Heart left ventricle (tissue), 13 donors: ENCODE results near the gene CSNK1G1.

Source experiments
- CTCF ChIP-seq, 12 donors: fragments of 200-600 bp; sonication (generic) in 4 of 12; IDR thresholded peaks; one replicate each; pipeline versions ENCODE4 v1.5.0 to v1.8.0; 2018 to 2022; ENCODE audit warnings: antibody characterized with exemption in 12 of 12, mild to moderate bottlenecking in 5 of 12
- POLR2A ChIP-seq, 2 donors: fragments of 450-650 bp; IDR thresholded peaks; one replicate each; pipeline ENCODE4 v1.6.1; 2017; ENCODE audit warnings: antibody characterized with exemption in 2 of 2, mild to moderate bottlenecking in 2 of 2, moderate library complexity in 2 of 2
- donor health status: ischemic (EF 13 %, LVEDD 7.1; RV severe dilation, severe dysfunction).
- donor health status: DM: no; HTN: yes; CAD: no.
- donor health status: DM: no; HTN: no; CAD: no.
- donor health status: ischemic (EF 25% LVEDD 6.9; RV normal size, moderate dysfunction).
- donor health status: ischemic (EF 25% LVEDD 5.7; RV mildly dilated, moderate dysfunction).
- donor health status: ischemic (EF 35%, LVEDD 5.7; RV mildly dilated, moderate dysfunction).
- donor health status: nonischemic (EF 11% LVEDD 7.7; RV severe dilation, severe dysfunction).
- donor health status: DM: yes; HTN: yes; CAD: no.
- donor health status: PGD.
- donor health status: ischemic (EF 29% LVEDD 5.4; RV normal size, mild dysfunction).
- donor health status: nonischemic (EF 23%, LVEDD 6.1; RV moderate dilation, normal function).

GRCh38 chr15:64286473-64286872 is 69.5 kb downstream of the CSNK1G1 start:
- no peak for TF ChIP-seq CTCF (IDR thresholded peaks at IDR 0.05)
- no peak for TF ChIP-seq POLR2A (IDR thresholded peaks at IDR 0.05)
